AG04449 (cell line): ENCODE results near the gene ITFG1.

Experiments used
- CTCF ChIA-PET: fragments of 350-600 bp; formaldehyde crosslinking; extraction: SDS; loops from one replicate; lab custom pipeline; 2021; ENCODE audit warnings: antibody characterized with exemption; lab: Yijun Ruan, JAX
- POLR2A ChIA-PET: fragments of 400-600, 350-600 bp; formaldehyde crosslinking; extraction: SDS; loops from one replicate; lab custom pipeline; 2020; ENCODE audit warnings: antibody characterized with exemption, inconsistent platforms; lab: Yijun Ruan, JAX
- DNase-seq: peaks from one replicate; pipeline ENCODE4 v3.0.0-alpha.2; 2010; ENCODE audit warnings: low read depth, low spot score
- H3K4me3 ChIP-seq: 2 replicates; pipeline ENCODE4 v1.5.1; 2011; ENCODE audit warnings: low read depth, mild to moderate bottlenecking, control low read depth, low read length
- TF ChIP-seq, protein P1 (sequence below): IDR thresholded peaks from one replicate; pipeline ENCODE4 v1.5.1; 2011; ENCODE audit warnings: mild to moderate bottlenecking, moderate library complexity, low read length, control low read depth, inconsistent platforms; ENCODE audit not compliant: insufficient read depth; ENCODE audit errors: missing control alignments

ITFG1 gene

DNA sequence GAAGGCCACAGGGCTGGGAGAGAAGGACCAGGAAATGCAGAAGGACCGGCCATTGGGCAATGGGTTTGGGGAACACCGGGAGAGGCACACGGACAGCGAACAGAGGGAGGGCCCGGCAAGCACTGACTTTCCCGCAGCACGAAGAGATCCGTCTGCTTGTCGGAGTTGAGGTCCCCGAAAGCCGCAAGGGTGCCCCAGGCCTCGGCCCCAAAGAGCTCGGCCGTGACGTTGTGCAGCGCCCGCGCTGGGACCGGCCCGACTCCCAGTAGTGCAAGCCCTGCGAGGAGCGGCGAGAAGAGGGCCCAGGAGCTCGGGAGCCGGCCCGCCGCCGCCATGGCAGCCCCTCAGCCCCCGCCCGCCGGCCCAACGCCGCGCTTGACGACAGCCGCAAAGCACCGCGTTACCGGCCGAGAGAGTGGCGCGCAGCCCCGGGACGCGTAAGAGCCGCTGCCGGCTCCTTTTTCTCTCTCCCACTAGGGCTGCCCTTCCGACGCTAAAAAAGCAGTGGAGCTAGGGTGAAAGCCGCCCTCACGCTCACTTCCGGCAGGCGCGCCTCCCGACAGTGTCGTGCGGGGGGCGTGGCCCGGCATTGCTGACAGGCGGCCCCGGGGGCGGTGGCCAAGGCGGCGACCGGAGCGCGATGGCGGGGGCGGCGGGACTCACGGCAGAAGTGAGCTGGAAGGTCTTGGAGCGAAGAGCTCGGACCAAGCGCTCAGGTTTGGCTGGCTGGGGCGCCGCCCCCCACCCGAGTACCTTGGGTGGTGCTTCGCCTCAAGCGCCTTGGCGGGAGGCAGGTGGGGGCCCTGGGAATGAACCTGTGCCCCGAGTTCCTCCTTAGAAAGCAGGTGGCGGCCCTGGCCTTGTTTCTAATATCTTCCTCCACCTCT is at the start of gene ITFG1, which contains the start of gene PHKB:
ITFG1 (minus strand) TSS at position 353 of the 887 bp plus-strand sequence; CDS start at position 335, 18 bp downstream.
PHKB (plus strand) TSS at position 621 of the 887 bp plus-strand sequence; CDS start at position 641, 20 bp downstream.
- H3K4me3 ChIP-seq, result peak within 1 kb of the TSS; percentile 91
- CTCF ChIA-PET, result interaction anchor here (0.6 to 1.8 kb wide), 12 partner anchors 10 to 704 kb away, joined by 3 to 9 read pairs (median 3); partner anchors contain the start of gene NETO2
- POLR2A ChIA-PET, result interaction anchor here (0.9 to 2.2 kb wide), 7 partner anchors 10 to 704 kb away, joined by 3 to 10 read pairs (median 4); partner anchors contain the start of gene NETO2
- DNase-seq, result peak; percentile 41
- TF ChIP-seq, protein P1, sequence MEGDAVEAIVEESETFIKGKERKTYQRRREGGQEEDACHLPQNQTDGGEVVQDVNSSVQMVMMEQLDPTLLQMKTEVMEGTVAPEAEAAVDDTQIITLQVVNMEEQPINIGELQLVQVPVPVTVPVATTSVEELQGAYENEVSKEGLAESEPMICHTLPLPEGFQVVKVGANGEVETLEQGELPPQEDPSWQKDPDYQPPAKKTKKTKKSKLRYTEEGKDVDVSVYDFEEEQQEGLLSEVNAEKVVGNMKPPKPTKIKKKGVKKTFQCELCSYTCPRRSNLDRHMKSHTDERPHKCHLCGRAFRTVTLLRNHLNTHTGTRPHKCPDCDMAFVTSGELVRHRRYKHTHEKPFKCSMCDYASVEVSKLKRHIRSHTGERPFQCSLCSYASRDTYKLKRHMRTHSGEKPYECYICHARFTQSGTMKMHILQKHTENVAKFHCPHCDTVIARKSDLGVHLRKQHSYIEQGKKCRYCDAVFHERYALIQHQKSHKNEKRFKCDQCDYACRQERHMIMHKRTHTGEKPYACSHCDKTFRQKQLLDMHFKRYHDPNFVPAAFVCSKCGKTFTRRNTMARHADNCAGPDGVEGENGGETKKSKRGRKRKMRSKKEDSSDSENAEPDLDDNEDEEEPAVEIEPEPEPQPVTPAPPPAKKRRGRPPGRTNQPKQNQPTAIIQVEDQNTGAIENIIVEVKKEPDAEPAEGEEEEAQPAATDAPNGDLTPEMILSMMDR, result no peak

DNA sequence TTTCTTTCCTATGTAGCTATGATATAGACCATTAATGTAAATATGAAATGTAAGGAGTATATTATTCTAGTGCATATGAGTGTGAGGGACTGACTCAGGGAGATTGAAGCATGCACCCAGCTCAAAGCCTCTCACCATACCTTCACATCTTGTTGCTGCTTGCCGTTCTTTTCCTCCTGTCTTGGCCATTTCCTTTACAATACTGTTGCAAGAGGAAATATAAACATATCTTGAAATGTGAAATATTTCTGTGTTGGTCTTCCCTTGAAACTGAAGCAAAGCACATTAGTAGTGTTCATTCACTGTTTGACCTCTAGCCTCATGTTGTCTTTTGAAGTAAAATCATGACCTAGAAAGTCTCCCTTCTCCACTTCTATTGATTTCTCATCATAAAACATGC is 46.8 kb upstream of the ITFG1 start:
- no peak overlapping the region for H3K4me3 ChIP-seq
- no peak for DNase-seq
- ChIA-PET CTCF (interaction anchor here (0.8 kb wide), 1 partner anchor 547 kb away, joined by 3 read pairs; no protein-coding TSS in a partner anchor), POLR2A (no interaction called here)
- TF ChIP-seq, protein P1, result no peak

DNA sequence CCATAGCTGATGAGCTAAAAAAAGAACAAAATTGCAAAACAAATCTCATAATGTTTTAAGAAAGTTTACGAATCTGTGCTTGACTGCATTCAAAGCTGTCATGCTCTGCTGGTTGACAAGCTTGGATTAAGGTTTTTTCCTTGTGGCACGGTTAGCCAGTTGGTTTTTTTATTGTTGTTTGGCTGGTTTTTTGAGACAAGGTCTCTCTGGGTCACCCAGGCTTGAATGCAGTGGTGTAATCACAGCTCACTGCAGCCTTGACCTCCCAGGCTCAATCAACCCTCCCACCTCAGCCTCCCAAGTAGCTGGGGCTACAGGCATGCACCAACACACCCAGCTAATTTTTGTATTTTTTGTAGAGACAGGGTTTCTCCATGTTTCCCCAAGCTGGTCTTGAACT is 45.9 kb upstream of the ITFG1 start:
- ChIA-PET POLR2A (no interaction called here), CTCF (interaction anchor here (0.8 kb wide), 1 partner anchor 546 kb away, joined by 3 read pairs; no protein-coding TSS in a partner anchor)
- no peak for DNase-seq
- TF ChIP-seq, protein P1, result no peak
- H3K4me3 ChIP-seq, result no peak overlapping the region

DNA sequence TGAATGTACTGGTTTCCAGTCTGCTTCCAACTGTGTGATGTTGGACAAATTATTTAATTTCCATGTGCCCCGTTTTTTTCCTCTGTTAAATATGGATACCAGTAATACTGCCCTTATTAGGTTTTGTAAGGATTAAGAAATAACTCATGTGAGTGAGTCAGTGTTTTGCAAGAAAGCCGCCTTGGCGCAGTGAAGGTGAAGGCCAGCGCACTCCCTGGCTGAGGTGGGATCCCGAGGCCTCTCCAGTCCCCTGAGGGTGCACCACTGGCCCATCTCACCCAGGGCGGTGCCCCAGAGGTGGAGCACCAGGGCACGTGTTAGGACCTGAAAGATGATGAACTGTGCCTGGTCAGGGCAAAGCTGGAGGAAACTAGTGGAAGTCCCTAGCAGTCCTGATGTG is 43.7 kb upstream of the ITFG1 start:
- DNase-seq, result no peak
- no peak overlapping the region for H3K4me3 ChIP-seq
- TF ChIP-seq, protein P1, result no peak
- ChIA-PET POLR2A (no interaction called here), CTCF (no interaction called here)

DNA sequence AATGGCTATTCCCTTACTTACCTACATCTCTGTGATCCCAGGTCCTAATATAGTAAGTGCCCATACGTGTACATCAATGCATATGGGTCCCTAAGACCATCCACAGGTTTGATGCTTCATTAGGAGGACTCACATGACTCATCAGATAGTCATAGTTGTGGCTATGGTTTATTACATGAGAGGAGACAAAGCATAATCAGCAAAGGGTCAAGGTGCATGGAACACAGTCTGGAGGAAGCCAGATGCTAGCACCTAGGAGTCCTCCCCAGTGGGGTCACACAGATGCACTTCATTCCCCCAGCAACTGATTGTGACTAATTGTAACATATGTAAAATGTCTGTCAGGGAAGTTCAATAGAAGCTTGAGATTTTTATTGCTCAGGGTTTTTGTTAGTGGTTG is 43.1 kb upstream of the ITFG1 start:
- no peak overlapping the region for H3K4me3 ChIP-seq
- DNase-seq, result no peak
- CTCF ChIA-PET, result no interaction called here
- TF ChIP-seq, protein P1, result no peak
- POLR2A ChIA-PET, result no interaction called here

DNA sequence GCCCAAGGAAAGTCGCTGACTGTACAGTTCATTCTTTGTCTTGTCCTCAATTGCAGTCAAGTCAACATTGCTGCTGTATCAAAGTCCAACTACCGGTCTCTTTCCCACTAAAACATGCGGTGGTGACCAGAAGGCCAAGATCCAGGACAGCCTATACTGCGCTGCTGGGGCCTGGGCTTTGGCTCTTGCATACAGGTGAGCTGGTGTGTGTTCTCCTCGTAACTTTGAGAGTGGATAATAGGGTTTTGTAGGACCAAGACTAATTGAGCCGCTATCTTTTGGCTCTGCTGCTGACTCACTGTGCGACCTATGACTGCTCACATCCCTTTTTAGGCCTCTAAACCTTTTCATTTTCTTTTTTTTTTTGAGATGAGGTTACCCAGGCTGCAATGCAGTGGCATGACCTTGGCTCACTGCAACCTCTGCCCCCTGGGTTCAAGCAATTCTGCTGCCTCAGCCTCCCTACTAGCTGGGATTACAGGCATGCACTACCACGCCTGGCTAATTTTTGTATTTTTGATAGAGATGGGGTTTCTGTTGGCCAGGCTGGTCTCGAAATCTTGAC is 38.9 kb upstream of the ITFG1 start:
- TF ChIP-seq, protein P1, result no peak
- DNase-seq, result no peak
- ChIA-PET POLR2A (no interaction called here), CTCF (no interaction called here)
- H3K4me3 ChIP-seq, result no peak overlapping the region
